Parietal lobe (tissue), 1 donor: ENCODE results near the gene CCR3. TPM values are rescaled to one million over a fixed set of nuclear protein-coding genes. Genes with fewer than 3 reads are reported as not detected.

Source experiments
- total RNA-seq: library from RNA; depleted of rRNA; stranded (reverse); fragments of >200 nt; gene quantifications from one replicate; pipeline ENCODE4 v1.2.3, GENCODE V29; 2014

Gene CCR3
- not detected for total RNA-seq

DNA sequence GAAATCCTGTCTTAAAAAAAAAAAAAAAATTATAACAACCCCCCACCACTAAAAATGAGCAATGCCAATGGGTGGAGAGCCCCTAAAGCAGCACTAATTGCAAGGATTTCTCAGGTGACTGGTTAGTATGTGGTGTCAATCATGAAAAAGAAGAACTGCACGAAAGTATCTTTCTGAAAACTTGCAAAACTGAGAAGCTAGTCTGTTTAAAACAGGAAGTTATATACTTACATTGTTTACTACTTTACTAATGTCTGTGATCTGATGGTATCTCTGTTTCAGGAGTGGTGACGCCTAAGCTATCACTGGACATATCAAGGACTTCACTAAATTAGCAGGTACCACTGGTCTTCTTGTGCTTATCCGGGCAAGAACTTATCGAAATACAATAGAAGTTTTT is at the start of gene CCR3:
CCR3 (plus strand) TSS at position 341 of the 400 bp plus-strand sequence. CDS start 22,699 bp downstream, outside the sequence.

GRCh38 chr3:46208167-46208704 is 34.0 kb upstream of the CCR3 start, which contains the start of gene CCR1:
Gene CCR1 (minus strand): TSS chr3:46208313. CDS start chr3:46204313, 4,000 bp downstream.

Other genes with a start within 250 kb of the CCR3 start
- 3.1 TPM for gene FYCO1, start 246.6 kb upstream of the CCR3 start, total RNA-seq
- gene XCR1, start 215.0 kb upstream of the CCR3 start, total RNA-seq = not detected
- 0.94 TPM for gene CCR1, start 34.1 kb upstream of the CCR3 start, total RNA-seq
- not detected for gene CCR2, start 111.7 kb downstream of the CCR3 start, total RNA-seq
- gene CCR5, start 128.5 kb downstream of the CCR3 start, total RNA-seq = not detected
- 1.9 TPM for gene CCRL2, start 164.8 kb downstream of the CCR3 start, total RNA-seq
- gene LTF, start 222.4 kb downstream of the CCR3 start, total RNA-seq = 0.63 TPM